IMR-90 (cell line): ENCODE data around the gene PKIG. TPM values are rescaled to one million over a fixed set of nuclear protein-coding genes. Genes with fewer than 3 reads are reported as not detected.

Experiments used
- ATAC-seq: fragments of 200-7000 bp; cut with Tn5 transposase; 2 replicates; pipeline ENCODE4 v1.9.1; 2020; ENCODE audit warnings: low read depth, mild to moderate bottlenecking, moderate library complexity
- BruUV-seq: library from RNA; stranded (reverse); fragments of 400-500 nt; replicated peaks from 2 replicates; lab custom pipeline; 2021; lab: Mats Ljungman, UMichigan
- CTCF ChIA-PET: fragments of 300-600 bp; formaldehyde crosslinking; extraction: SDS; loops from one replicate; lab custom pipeline; 2021; ENCODE audit warnings: antibody characterized with exemption; lab: Yijun Ruan, JAX
- POLR2A ChIA-PET: fragments of 300-600 bp; sonication (Branson Sonifier 250); formaldehyde crosslinking; loops from one replicate; lab custom pipeline; 2022; ENCODE audit warnings: antibody characterized with exemption; ENCODE audit not compliant: unreplicated experiment; lab: Charles Lee
- DNase-seq: peaks from one replicate; pipeline ENCODE4 v3.0.0; 2013
- H2AFZ ChIP-seq: replicated peaks from 2 replicates; pipeline ENCODE3; 2013; ENCODE audit warnings: low read length, mild to moderate bottlenecking; ENCODE audit not compliant: poor library complexity
- H2AK5ac ChIP-seq: 2 replicates; pipeline ENCODE4 v1.6.1; 2013; ENCODE audit warnings: low read depth, low read length, inconsistent platforms
- H2AK9ac ChIP-seq: replicated peaks from 2 replicates; pipeline ENCODE3; 2013; ENCODE audit warnings: mild to moderate bottlenecking, low read depth, low read length, moderate library complexity; ENCODE audit not compliant: poor library complexity
- H2BK120ac ChIP-seq: 2 replicates; pipeline ENCODE4 v1.6.1; 2013; ENCODE audit warnings: low read depth, low read length, inconsistent platforms
- H2BK15ac ChIP-seq: 3 replicates; pipeline ENCODE4 v1.6.1; 2013; ENCODE audit warnings: low read depth, low read length, inconsistent platforms
- H2BK20ac ChIP-seq: 2 replicates; pipeline ENCODE4 v1.6.1; 2013; ENCODE audit warnings: low read depth, mild to moderate bottlenecking, inconsistent platforms, low read length, moderate library complexity
- H2BK5ac ChIP-seq: 2 replicates; pipeline ENCODE4 v1.6.1; 2013; ENCODE audit warnings: mild to moderate bottlenecking, low read depth, low read length, inconsistent platforms; ENCODE audit not compliant: poor library complexity, severe bottlenecking
- H3K14ac ChIP-seq: replicated peaks from 2 replicates; pipeline ENCODE4 v1.6.1; 2013; ENCODE audit warnings: low read depth, low read length, inconsistent platforms
- H3K18ac ChIP-seq: 2 replicates; pipeline ENCODE4 v1.6.1; 2013; ENCODE audit warnings: low read depth, low read length, control low read depth
- H3K23ac ChIP-seq: 2 replicates; pipeline ENCODE4 v1.6.1; 2013; ENCODE audit warnings: low read depth, low read length, inconsistent platforms
- H3K27ac ChIP-seq: 2 replicates; pipeline ENCODE4 v1.5.1; 2013; ENCODE audit warnings: mild to moderate bottlenecking, control low read depth, low read length; ENCODE audit not compliant: insufficient read depth
- H3K27me3 ChIP-seq: 2 replicates; pipeline ENCODE4 v1.6.1; 2013; ENCODE audit warnings: low read length; ENCODE audit not compliant: control insufficient read depth, insufficient read depth
- H3K36me3 ChIP-seq: 2 replicates; pipeline ENCODE4 v1.6.1; 2013; ENCODE audit warnings: low read length, mixed read lengths; ENCODE audit not compliant: control insufficient read depth, insufficient read depth
- H3K4ac ChIP-seq: 2 replicates; pipeline ENCODE4 v1.6.1; 2013; ENCODE audit warnings: low read depth, low read length, inconsistent platforms
- H3K4me1 ChIP-seq: 2 replicates; pipeline ENCODE4 v1.6.1; 2013; ENCODE audit warnings: low read length, mixed read lengths; ENCODE audit not compliant: control insufficient read depth, insufficient read depth
- H3K4me2 ChIP-seq: 2 replicates; pipeline ENCODE4 v1.6.1; 2013; ENCODE audit warnings: low read depth, mild to moderate bottlenecking, control low read depth, low read length, moderate library complexity
- H3K4me3 ChIP-seq: 2 replicates; pipeline ENCODE4 v1.5.1; 2013; ENCODE audit warnings: low read depth, mild to moderate bottlenecking, control low read depth, low read length, moderate library complexity; ENCODE audit not compliant: insufficient read depth
- H3K56ac ChIP-seq: 2 replicates; pipeline ENCODE4 v1.6.1; 2013; ENCODE audit warnings: low read length, inconsistent platforms; ENCODE audit not compliant: insufficient read depth; ENCODE audit errors: extremely low read depth
- H3K79me1 ChIP-seq, 2 experiments: 2 replicates each; pipeline ENCODE4 v1.6.1; 2013; ENCODE audit warnings: low read length in 2 of 2, inconsistent platforms in 1 of 2, low read depth in 1 of 2
- H3K9ac ChIP-seq: 2 replicates; pipeline ENCODE4 v1.6.1; 2013; ENCODE audit warnings: low read depth, low read length, control low read depth
- H3K9me1 ChIP-seq: 2 replicates; pipeline ENCODE4 v1.6.1; 2013; ENCODE audit warnings: low read length, inconsistent platforms; ENCODE audit not compliant: insufficient read depth
- H3K9me3 ChIP-seq: 2 replicates; pipeline ENCODE4 v1.6.1; 2013; ENCODE audit warnings: low read length; ENCODE audit not compliant: control insufficient read depth, insufficient read depth
- H4K20me1 ChIP-seq: 2 replicates; pipeline ENCODE4 v1.6.1; 2013; ENCODE audit warnings: low read length, inconsistent platforms; ENCODE audit not compliant: insufficient read depth
- H4K5ac ChIP-seq: 2 replicates; pipeline ENCODE4 v1.6.1; 2013; ENCODE audit warnings: mild to moderate bottlenecking, low read depth, low read length, control low read depth
- H4K8ac ChIP-seq, 2 experiments: 2 replicates each; pipeline ENCODE4 v1.6.1; 2013; ENCODE audit warnings: low read depth in 2 of 2, low read length in 2 of 2, control low read depth in 1 of 2, inconsistent platforms in 1 of 2
- H4K91ac ChIP-seq: 2 replicates; pipeline ENCODE4 v1.6.1; 2013; ENCODE audit warnings: low read depth, low read length, inconsistent platforms; ENCODE audit not compliant: insufficient read depth
- BHLHE40 ChIP-seq: fragments of 150-350 bp; IDR thresholded peaks from 2 replicates; pipeline ENCODE4 v1.6.1; 2016; ENCODE audit warnings: mild to moderate bottlenecking, low read depth, low read length
- FOS ChIP-seq: fragments of 150-350 bp; IDR thresholded peaks from 2 replicates; pipeline ENCODE4 v1.6.1; 2016; ENCODE audit warnings: low read depth, low read length
- MAZ ChIP-seq: IDR thresholded peaks from 2 replicates; pipeline ENCODE4 v1.6.1; 2012; ENCODE audit warnings: low read depth, mild to moderate bottlenecking, low read length, improper control_type of control experiment, moderate library complexity, borderline replicate concordance
- NFE2L2 ChIP-seq: fragments of 150-350 bp; IDR thresholded peaks from 2 replicates; pipeline ENCODE4 v1.6.1; 2016; ENCODE audit warnings: low read depth, mild to moderate bottlenecking, low read length
- RAD21 ChIP-seq: IDR thresholded peaks from 2 replicates; pipeline ENCODE4 v1.6.1; 2012; ENCODE audit warnings: low read length, improper control_type of control experiment
- RCOR1 ChIP-seq: IDR thresholded peaks from 2 replicates; pipeline ENCODE4 v1.6.1; 2012; ENCODE audit warnings: mild to moderate bottlenecking, low read length, improper control_type of control experiment; ENCODE audit not compliant: insufficient replicate concordance
- WGBS, 2 experiments: methylation state at CpG; one replicate each; pipeline versions ENCODE4 v1.1.5 to v1.1.7; 2013; ENCODE audit warnings: missing lambda C conversion rate in 2 of 2; ENCODE audit not compliant: insufficient read length in 1 of 2; ENCODE audit errors: extremely low coverage in 2 of 2; 5-methylcytosine and 5-hydroxymethylcytosine counted together
- dilution Hi-C: fragments of 300-500 bp; cut with HindIII; formaldehyde crosslinking; loops from one replicate; pipeline ENCODE4 v1.14.3; 2018; ENCODE audit warnings: low sequenced_read_pairs; ENCODE audit not compliant: unreplicated experiment
- in situ Hi-C: fragments of 300-500 bp; cut with MboI; formaldehyde crosslinking; loops from 3 replicates; pipeline ENCODE4 v1.14.3; 2019; ENCODE audit warnings: low sequenced_read_pairs, inconsistent platforms, mixed read lengths
- intact Hi-C: fragments of 100-400 bp; cut with micrococcal nuclease; formaldehyde crosslinking; loops from 2 replicates; pipeline ENCODE4 v1.10.0; 2022
- polyA plus RNA-seq, 3 experiments: library from polyadenylated mRNA; depleted of rRNA; stranded (reverse); fragments of >200 nt; gene quantifications; 2 replicates each; pipeline ENCODE4 v1.2.3, GENCODE V29; 2012; ENCODE audit warnings: low replicate concordance in 1 of 3
- total RNA-seq: library from RNA; depleted of rRNA; stranded (reverse); fragments of >200 nt; gene quantifications from 2 replicates; pipeline ENCODE4 v1.2.3, GENCODE V29; 2012
- TF ChIP-seq, protein P1 (sequence below): fragments of 150-350 bp; IDR thresholded peaks from 2 replicates; pipeline ENCODE4 v1.6.1; 2017; ENCODE audit warnings: mild to moderate bottlenecking, antibody characterized with exemption, low read length, low read depth

PKIG gene
- total and polyA plus RNA-seq, 2 of the 4 experiments (the other 2 are of a cell fraction) = 78.3 to 89.6 TPM

DNA sequence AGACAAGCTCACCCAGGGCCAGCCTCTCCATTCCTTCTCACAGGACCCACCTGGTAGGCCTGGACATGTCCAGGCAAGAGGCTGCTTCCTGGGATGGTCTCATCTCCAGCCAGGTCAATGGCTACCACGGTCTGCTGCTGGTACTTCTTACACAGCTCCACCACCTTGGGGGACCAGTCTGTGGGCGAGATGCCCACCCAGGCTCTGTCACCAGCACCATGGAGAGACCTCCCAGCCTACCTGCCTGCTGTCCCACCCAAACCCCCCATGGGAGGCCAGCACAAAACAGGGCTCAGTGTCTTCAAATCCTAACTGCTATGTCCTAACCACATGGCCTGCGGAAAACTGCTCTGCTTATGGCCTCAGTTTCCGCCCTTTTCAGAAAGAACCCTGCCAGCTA lies 41.8 kb downstream of the PKIG start:
- 92% methylated on average over 4 of the region's 4 CpGs; no CpG with 5 or more reads in 1 of the 2 experiments for WGBS, 2 experiments
- H4K20me1 ChIP-seq = no peaks in the 10 kb centered on the region
- no peak for TF ChIP-seq BHLHE40
- TF ChIP-seq NFE2L2 = no peak
- TF ChIP-seq RAD21 = no peak
- no peak for TF ChIP-seq RCOR1
- TF ChIP-seq, protein P1, sequence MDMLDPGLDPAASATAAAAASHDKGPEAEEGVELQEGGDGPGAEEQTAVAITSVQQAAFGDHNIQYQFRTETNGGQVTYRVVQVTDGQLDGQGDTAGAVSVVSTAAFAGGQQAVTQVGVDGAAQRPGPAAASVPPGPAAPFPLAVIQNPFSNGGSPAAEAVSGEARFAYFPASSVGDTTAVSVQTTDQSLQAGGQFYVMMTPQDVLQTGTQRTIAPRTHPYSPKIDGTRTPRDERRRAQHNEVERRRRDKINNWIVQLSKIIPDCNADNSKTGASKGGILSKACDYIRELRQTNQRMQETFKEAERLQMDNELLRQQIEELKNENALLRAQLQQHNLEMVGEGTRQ = no peak
- no peak for TF ChIP-seq FOS
- TF ChIP-seq MAZ = no peak
- H2BK120ac ChIP-seq = no peak overlapping the region
- H2AFZ ChIP-seq = no peak overlapping the region
- intact Hi-C loops = no loop called here
- ATAC-seq (no peak), DNase-seq (no peak)
- no peaks in the 10 kb centered on the region for H3K27me3 ChIP-seq
- H3K9ac ChIP-seq = no peak overlapping the region
- H3K56ac ChIP-seq = no peak overlapping the region
- no peak overlapping the region for H2BK5ac ChIP-seq
- no peaks in the 10 kb centered on the region for H3K4me1 ChIP-seq
- ChIA-PET CTCF (no interaction called here), POLR2A (no interaction called here)
- H3K79me1 ChIP-seq = no peaks in the 10 kb centered on the region
- H3K23ac ChIP-seq = no peak overlapping the region
- no peak overlapping the region for H2AK5ac ChIP-seq
- no peak overlapping the region for H4K8ac ChIP-seq
- no peak overlapping the region for H3K14ac ChIP-seq
- H3K9me1 ChIP-seq = no peaks in the 10 kb centered on the region; the same call in 1 of the 2 replicates
- H4K91ac ChIP-seq = no peak overlapping the region
- peaks cover 7% of the 10 kb centered on the region for H3K9me3 ChIP-seq
- no peak overlapping the region for H2BK20ac ChIP-seq
- dilution Hi-C loops = no loop called here
- H2AK9ac ChIP-seq = no peak overlapping the region
- no peak overlapping the region for H3K4me2 ChIP-seq
- no peak overlapping the region for H4K5ac ChIP-seq
- no peak overlapping the region for H3K18ac ChIP-seq
- in situ Hi-C loops = no loop called here
- peaks cover 14% of the 10 kb centered on the region; the same call in 1 of the 2 replicates for H3K36me3 ChIP-seq
- H2BK15ac ChIP-seq = no peak overlapping the region
- H3K4me3 ChIP-seq = no peak overlapping the region
- H3K4ac ChIP-seq = no peak overlapping the region
- no peak overlapping the region for H3K27ac ChIP-seq
- BruUV-seq = no TSS peak
